IPS-18c (cell line): ENCODE results near the gene CUX1.

Source experiments
- H3K4me3 ChIP-seq: 2 replicates; pipeline ENCODE4 v1.7.0; 2013; ENCODE audit warnings: low read depth, mild to moderate bottlenecking, low read length, moderate library complexity; ENCODE audit not compliant: insufficient read depth
- H3K9me3 ChIP-seq: one replicate; pipeline ENCODE4 v1.6.1; 2013; ENCODE audit warnings: mild to moderate bottlenecking, low read length, moderate library complexity; ENCODE audit not compliant: control insufficient read depth, insufficient read depth

The CUX1 gene

DNA sequence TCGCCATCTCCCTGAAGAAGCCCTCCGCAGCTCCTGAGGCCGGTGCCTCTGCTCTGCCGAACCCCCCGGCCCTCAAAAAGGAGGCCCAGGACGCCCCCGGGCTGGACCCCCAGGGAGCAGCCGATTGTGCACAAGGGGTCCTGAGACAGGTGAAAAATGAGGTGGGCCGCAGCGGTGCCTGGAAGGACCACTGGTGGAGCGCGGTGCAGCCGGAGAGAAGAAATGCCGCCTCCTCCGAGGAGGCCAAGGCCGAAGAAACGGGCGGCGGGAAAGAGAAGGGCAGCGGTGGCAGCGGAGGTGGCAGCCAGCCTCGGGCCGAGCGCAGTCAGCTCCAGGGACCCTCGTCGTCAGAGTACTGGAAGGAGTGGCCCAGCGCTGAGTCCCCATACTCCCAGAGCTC is 384.1 kb downstream of the CUX1 start:
- no peak overlapping the region for H3K4me3 ChIP-seq
- no peaks in the 10 kb centered on the region for H3K9me3 ChIP-seq

- H3K9me3 ChIP-seq, result no peaks in the 10 kb centered on the region
Observed at GRCh38 chr7:102202556-102202955, 385.1 kb downstream of the CUX1 start.

DNA sequence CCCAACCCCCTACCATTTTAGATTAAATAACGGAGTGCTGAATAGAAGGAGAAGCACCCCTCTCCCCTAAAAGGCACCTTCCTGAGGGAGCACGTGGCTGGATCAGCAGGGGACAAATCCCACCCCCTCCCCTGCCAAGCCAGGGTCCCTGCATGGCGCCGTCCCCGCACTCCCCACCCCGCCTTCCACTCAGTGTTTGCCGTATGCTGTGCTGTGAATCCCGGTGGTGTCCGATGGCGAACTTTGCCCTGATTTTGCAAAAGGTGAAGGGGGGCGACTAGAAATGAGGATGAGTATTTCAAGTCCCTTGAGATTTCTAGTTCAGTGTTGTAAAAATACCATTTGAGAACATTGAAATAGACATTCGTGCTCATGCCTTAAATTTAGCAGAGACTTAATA is 385.8 kb downstream of the CUX1 start:
- no peaks in the 10 kb centered on the region for H3K9me3 ChIP-seq
- H3K4me3 ChIP-seq, result no peak overlapping the region

More at GRCh38 chr7:102202556-102202955, 385.1 kb downstream of the CUX1 start:
- no peak overlapping the region for H3K4me3 ChIP-seq

DNA sequence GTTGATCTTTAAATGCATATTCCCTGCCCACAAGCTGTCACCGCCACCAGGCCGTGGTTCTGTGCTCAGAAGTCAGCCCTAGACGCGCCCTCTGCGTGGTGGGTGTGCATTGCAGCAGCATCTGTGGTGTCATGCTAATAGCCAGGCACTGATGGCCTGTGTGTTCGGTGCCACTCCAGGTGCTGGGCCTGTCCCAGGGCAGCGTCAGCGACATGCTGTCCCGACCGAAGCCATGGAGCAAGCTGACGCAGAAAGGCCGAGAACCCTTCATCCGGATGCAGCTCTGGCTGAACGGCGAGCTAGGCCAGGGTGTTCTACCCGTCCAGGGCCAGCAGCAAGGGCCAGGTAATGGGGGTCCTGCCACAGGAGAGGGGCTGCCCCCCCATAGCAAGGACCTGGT is 386.8 kb downstream of the CUX1 start:
- Histone ChIP-seq H3K4me3 (no peak overlapping the region), H3K9me3 (no peaks in the 10 kb centered on the region)

DNA sequence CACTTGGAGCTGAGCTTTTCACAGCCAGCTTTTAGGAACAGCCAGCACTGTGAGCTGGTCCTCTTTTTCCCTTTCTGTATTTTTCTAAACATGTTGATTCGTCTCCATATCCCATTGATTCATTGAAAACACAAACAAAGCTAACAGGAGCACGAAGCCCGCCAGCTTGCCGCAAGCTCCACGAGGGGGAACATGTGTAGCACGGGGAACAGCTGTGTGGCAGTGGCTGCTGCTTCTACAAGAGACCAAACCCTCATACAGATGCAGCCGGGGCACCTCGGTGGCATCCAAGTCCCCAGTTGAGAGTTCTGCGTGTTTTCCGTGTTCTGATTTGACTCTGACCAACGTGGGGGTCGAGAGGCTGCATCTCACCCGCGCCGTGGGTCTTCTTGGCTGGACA is 388.5 kb downstream of the CUX1 start:
- Histone ChIP-seq H3K4me3 (no peak overlapping the region), H3K9me3 (no peaks in the 10 kb centered on the region)

DNA sequence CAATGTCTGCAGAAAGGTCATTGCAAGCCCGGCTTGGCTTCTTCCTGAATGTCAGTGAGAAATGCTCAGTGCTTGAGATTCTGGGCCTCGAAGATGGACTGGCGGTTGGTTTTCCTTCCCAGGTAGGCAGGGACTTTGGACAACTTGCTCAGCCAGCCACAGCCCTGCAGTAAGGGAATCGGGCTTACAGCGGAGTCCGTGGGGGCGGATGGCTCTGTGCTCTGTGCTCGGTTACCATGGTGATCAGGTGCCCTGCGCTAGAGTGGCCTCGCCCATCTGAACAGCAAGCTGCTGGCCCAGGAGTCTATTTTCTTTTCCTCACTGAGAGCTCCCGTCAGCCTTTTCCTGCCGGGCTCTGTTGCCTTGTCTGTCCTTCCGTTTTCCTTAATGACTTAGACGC is 391.4 kb downstream of the CUX1 start:
- no peaks in the 10 kb centered on the region for H3K9me3 ChIP-seq
- H3K4me3 ChIP-seq, result no peak overlapping the region

GRCh38 chr7:102210787-102211186 is 393.4 kb downstream of the CUX1 start:
- H3K9me3 ChIP-seq, result no peaks in the 10 kb centered on the region
- H3K4me3 ChIP-seq, result no peak overlapping the region

DNA sequence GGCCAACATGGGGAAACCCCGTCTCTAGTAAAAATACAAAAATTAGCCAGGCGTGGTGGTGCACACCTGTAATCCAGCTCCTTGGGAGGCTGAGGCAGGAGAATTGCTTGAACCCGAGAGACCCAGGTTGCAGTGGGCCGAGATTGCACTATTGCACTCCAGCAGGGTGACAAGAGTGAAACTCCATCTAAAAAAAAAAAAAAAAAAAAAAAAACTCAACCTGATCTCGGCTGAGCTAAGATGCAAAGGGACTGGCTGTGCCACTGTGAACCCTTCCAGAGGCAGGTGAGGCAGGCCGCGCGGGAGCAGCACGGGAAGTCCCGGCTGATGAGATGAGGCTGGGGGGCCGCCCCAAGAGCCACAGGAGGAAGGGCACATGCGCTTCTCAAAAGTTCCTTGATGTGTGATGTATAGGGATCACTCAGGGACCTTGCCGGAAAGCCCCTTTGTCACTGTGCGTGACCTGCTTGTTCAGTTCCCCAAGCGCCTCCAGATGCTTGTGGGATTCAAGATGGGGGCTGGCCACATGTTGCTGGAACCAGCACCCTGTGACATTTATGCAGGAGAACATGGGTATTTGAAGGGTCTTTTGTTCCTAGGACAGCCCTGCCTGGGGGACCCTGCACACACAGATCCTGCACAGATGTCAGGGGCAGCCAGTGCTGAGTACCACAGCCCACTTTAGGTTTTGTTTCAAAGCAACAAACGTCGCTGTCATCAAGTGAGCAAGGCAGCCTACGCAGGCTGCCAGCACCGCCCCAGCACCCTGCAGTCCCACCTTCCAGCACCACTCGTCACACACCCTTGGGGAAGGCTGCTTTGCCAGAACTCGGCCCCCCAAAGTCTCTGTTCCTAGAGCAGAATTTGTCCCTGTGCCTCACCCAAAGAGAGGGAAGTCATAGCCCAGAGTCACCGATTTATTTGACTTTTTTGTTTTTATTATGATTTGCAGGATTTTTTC is 394.4 kb downstream of the CUX1 start:
- no peak overlapping the region for H3K4me3 ChIP-seq
- H3K9me3 ChIP-seq, result no peaks in the 10 kb centered on the region

DNA sequence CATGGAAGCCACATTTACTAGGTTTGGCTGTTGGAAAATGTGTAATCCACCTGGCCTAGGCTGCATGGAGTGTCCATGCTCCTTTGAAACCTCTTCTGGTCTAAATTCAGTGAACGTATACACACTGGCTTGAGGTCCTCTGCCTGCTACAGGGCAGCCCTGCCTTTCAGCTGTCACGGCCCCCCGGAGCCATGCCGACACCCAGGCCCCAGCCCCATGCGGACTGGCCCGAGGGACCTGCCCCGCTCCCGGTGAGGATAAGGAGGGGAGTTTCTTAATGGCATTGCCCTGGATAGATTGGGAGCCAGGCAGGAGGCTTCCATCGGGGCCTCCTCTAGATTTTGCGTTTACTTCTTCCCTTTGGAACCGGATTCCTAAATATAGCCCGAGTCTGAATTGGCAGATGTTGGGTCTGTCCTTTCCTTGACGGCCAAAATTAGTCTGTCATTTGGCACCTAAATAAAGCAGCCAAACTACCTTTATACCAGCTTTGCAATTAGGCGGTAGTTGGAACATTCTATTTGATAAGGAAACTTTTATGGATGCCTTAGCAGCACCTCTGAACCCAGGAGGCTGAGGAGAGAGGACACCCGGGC is 397.1 kb downstream of the CUX1 start:
- H3K9me3 ChIP-seq, result no peaks in the 10 kb centered on the region

DNA sequence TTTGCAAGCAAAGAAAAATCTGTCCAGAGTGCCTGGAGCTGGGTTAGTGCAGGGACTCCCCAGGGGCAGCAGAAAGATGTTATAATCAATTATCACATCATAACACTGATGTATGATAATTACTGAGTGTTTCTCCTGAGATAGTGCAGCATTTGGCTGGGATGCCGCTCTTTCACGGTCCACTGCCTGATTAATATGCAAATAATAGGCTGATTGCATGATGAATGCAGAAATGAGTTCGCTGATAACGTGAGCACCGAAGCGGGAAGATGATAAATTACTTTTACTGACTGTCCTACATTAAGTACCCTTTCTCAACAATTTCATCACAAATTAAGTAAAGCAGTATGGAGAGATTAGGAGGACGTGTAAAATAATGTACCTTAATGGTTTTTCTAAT is 397.8 kb downstream of the CUX1 start:
- no peak overlapping the region for H3K4me3 ChIP-seq
- no peaks in the 10 kb centered on the region for H3K9me3 ChIP-seq

More for the DNA sequence above, 397.1 kb downstream of the CUX1 start:
- H3K4me3 ChIP-seq, result no peak overlapping the region

- Histone ChIP-seq H3K9me3 (no peaks in the 10 kb centered on the region), H3K4me3 (no peak overlapping the region)
Observed at GRCh38 chr7:102215711-102216110, 398.3 kb downstream of the CUX1 start.

GRCh38 chr7:102216573-102217314 is 399.3 kb downstream of the CUX1 start:
- Histone ChIP-seq H3K4me3 (no peak overlapping the region), H3K9me3 (no peaks in the 10 kb centered on the region)

DNA sequence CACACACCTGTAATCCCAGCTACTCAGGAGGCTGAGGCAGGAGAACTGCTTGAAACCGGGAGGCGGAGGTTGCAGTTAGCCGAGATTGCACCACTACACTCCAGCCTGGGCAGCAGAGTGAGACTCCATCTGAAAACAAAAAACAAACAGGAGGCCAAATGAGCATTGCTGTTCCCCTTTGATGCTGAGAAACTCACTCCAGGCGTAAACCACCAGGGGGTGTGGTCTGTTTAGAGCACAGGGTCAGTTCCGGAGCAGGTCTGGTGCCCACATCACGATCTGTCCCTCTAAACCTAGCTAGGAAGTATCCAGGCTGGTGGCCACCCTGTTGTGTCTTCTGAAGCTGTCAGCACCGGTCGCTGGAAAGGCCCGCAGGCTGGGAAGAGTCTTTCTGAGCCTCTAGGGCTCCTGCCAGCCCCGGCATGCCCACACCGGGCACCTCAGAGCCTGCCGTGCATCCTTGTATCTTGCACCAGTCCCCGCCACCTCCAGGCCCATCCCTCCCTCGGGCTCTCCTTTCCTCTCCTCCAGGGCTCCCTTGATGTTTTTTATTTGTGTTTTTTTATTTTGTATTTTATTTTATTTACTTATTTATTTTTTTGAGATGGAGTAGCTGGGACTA is 402.9 kb downstream of the CUX1 start:
- Histone ChIP-seq H3K9me3 (no peaks in the 10 kb centered on the region), H3K4me3 (no peak overlapping the region)

- Histone ChIP-seq H3K4me3 (no peak overlapping the region), H3K9me3 (no peaks in the 10 kb centered on the region)
Observed at GRCh38 chr7:102220960-102221800, 403.8 kb downstream of the CUX1 start.

- no peaks in the 10 kb centered on the region for H3K9me3 ChIP-seq
- no peak overlapping the region for H3K4me3 ChIP-seq
Observed at GRCh38 chr7:102221961-102222360, 404.5 kb downstream of the CUX1 start.

GRCh38 chr7:102222445-102222844 is 405.0 kb downstream of the CUX1 start:
- Histone ChIP-seq H3K9me3 (no peaks in the 10 kb centered on the region), H3K4me3 (no peak overlapping the region)

- Histone ChIP-seq H3K4me3 (no peak overlapping the region), H3K9me3 (no peaks in the 10 kb centered on the region)
Observed at GRCh38 chr7:102223184-102223583, 405.8 kb downstream of the CUX1 start.
